ENCODE measurements around the gene SLCO2B1.

DNA sequence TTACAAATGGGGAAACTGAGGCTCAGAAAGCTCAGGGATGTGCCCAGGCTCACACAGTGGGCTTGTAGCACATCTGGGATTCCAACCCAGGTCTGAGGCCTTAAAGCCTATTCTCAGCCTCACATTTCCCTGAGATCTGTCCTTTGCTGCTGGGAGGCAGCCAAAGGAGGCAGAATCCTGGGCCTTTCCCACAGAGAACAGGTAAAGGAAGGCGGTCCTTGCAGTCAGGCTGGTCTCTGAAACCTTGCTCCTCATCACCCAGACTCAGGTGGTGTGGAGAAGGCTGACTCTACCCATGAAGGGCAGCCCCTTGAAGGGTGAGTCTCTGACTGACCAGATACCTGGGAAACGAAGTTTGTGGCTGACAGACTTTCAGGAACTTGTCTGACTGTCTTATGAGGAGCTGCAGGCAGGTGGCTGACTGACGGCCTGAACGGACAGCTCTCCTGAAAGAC lies 7.8 kb downstream of the SLCO2B1 start:
- TF ChIP-seq, protein P1, sequence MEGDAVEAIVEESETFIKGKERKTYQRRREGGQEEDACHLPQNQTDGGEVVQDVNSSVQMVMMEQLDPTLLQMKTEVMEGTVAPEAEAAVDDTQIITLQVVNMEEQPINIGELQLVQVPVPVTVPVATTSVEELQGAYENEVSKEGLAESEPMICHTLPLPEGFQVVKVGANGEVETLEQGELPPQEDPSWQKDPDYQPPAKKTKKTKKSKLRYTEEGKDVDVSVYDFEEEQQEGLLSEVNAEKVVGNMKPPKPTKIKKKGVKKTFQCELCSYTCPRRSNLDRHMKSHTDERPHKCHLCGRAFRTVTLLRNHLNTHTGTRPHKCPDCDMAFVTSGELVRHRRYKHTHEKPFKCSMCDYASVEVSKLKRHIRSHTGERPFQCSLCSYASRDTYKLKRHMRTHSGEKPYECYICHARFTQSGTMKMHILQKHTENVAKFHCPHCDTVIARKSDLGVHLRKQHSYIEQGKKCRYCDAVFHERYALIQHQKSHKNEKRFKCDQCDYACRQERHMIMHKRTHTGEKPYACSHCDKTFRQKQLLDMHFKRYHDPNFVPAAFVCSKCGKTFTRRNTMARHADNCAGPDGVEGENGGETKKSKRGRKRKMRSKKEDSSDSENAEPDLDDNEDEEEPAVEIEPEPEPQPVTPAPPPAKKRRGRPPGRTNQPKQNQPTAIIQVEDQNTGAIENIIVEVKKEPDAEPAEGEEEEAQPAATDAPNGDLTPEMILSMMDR (IDR thresholded peaks at IDR 0.05), result no peak
- no peak for TF ChIP-seq POLR2A (IDR thresholded peaks at IDR 0.05)

Measured in testis (tissue), 2 donors.